NCI-H446 (cell line): ENCODE measurements around the gene PGR.

Experiments used
- DNase-seq, 2 experiments: peaks; one replicate each; lab custom pipeline; 2025; lab: John Stamatoyannopoulos, UW

PGR gene

DNA sequence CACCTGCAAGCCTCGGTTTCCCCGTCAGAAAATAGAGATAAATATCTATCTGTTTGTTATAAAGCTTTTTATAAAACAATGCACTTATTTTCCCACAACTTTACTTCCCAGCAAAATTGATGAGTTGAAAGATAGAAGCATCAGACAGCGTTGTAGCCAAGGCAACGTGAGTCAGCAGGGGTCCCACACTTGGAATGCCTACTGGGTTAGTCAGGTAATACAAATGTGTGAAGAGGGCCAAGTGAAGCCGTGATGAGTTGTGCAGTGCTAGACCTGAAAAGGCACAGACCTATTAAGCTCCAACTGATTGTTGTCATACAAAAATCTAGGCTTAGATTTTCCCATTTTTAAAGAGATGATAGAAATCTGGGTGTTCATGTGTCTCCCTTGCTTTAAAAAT lies 118.7 kb downstream of the PGR start:
- no peak for DNase-seq

GRCh38 chr11:101009690-101010055 lies 119.9 kb downstream of the PGR start:
- DNase-seq, result no peak

GRCh38 chr11:101008961-101009689 lies 120.5 kb downstream of the PGR start:
- DNase-seq, result no peak

GRCh38 chr11:101003468-101003867 lies 126.1 kb downstream of the PGR start:
- peak in 1 of 2 experiments; percentile 49 for DNase-seq

- DNase-seq, result no peak
Measured at GRCh38 chr11:100999756-101000155, 129.9 kb downstream of the PGR start.

- no peak for DNase-seq
Measured at GRCh38 chr11:100994966-100995365, 134.6 kb downstream of the PGR start.

- no peak for DNase-seq
Measured at GRCh38 chr11:100991541-100991940, 138.1 kb downstream of the PGR start.

- no peak for DNase-seq
Measured at GRCh38 chr11:100990931-100991330, 138.7 kb downstream of the PGR start.

GRCh38 chr11:100984668-100985067 lies 144.9 kb downstream of the PGR start:
- DNase-seq, result no peak

DNA sequence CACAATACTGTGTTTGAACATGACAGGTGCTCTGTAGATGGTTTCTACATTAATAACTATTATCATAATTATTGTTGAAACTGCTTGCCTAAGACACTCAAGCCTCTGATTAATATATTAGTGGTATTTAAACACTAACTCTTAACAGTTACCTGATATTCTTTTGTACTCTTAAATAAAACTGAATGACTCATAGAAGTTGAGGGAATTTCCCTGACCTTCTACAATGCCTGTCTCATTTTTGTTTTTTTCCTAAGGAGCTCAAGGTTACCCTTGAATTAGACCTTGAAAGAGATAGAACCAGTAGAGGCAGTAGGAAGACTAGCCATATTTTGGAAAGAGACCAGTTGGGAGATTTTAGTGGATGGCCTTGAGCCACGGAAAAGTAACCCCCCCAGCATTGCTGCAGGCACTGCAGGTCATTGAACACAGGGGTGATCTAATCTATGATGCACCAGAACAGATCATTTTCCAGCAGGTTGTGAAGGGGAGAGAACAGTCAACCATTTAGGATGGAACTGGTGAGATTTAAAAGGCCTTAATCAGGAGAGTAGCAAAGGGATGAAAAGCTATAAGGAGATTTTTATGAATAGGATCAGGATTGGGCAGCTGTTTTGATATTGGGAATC lies 148.3 kb downstream of the PGR start:
- no peak for DNase-seq

DNA sequence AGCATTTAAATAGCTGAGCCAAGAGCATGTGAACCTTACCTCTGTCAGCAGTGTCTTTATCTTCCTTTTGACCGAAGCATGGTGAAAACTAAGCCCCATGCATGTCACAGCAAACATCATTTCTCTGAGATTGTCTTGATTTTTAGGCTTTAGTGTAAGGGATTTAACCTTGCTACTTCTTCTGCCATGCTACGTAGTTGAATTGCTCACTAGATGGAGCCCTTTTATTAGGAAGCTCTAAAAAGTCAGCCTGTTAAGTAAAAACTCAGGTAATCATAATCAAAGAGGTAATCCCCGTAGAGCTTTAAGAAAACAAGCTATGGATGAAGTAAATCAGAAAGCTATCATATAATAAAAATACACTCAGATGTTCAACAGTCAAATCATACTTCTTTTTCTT lies 149.5 kb downstream of the PGR start:
- no peak for DNase-seq
